ENCODE results near the gene SSPN. TPM values are rescaled to one million over a fixed set of nuclear protein-coding genes. Genes with fewer than 3 reads are reported as not detected.

Gene SSPN
- total RNA-seq, 4 donors from 2014 or later: 31.5 to 76.7 (median 45.0) TPM

- Histone ChIP-seq H3K4me3 (no peak overlapping the region), H3K36me3 (no peaks in the 10 kb centered on the region), H3K9me3 (no peaks in the 10 kb centered on the region), H3K4me1 (no peaks in the 10 kb centered on the region), H3K27me3 (no peaks in the 10 kb centered on the region), H3K27ac (no peak overlapping the region)
- intact Hi-C loops (cut with DNase I; ENCODE audit: low total_unique reads): no loop called here
- no peak for TF ChIP-seq POLR2A (IDR thresholded peaks at IDR 0.05)
- no peak for TF ChIP-seq CTCF (IDR thresholded peaks at IDR 0.05)
- DNase-seq: no peak
These were observed 85.9 kb downstream of the SSPN start for GRCh38 chr12:26281320-26281719.

- Histone ChIP-seq H3K27me3 (no peaks in the 10 kb centered on the region), H3K36me3 (no peaks in the 10 kb centered on the region), H3K4me1 (no peaks in the 10 kb centered on the region), H3K27ac (no peak overlapping the region), H3K4me3 (no peak overlapping the region), H3K9me3 (no peaks in the 10 kb centered on the region)
- no peak for TF ChIP-seq POLR2A (IDR thresholded peaks at IDR 0.05)
- intact Hi-C loops (cut with DNase I; ENCODE audit: low total_unique reads): no loop called here
- DNase-seq: no peak
These were observed 87.1 kb downstream of the SSPN start for GRCh38 chr12:26282339-26282940.

- no peak overlapping the region for H3K27ac ChIP-seq
- no peak overlapping the region for H3K4me3 ChIP-seq
- intact Hi-C loops (cut with DNase I; ENCODE audit: low total_unique reads): no loop called here
- H3K36me3 ChIP-seq: no peaks in the 10 kb centered on the region
- no peak for TF ChIP-seq CTCF (IDR thresholded peaks at IDR 0.05)
- TF ChIP-seq POLR2A (IDR thresholded peaks at IDR 0.05): no peak
- H3K4me1 ChIP-seq: no peaks in the 10 kb centered on the region
- no peaks in the 10 kb centered on the region for H3K27me3 ChIP-seq
- DNase-seq: no peak
- no peaks in the 10 kb centered on the region for H3K9me3 ChIP-seq
These were observed 87.7 kb downstream of the SSPN start for GRCh38 chr12:26283046-26283445.

- Histone ChIP-seq H3K36me3 (no peaks in the 10 kb centered on the region), H3K4me3 (no peak overlapping the region), H3K27me3 (no peaks in the 10 kb centered on the region), H3K9me3 (no peaks in the 10 kb centered on the region), H3K4me1 (no peaks in the 10 kb centered on the region), H3K27ac (no peak overlapping the region)
- DNase-seq: no peak
- intact Hi-C loops (cut with DNase I; ENCODE audit: low total_unique reads): no loop called here
- no peak for TF ChIP-seq POLR2A (IDR thresholded peaks at IDR 0.05)
- no peak for TF ChIP-seq CTCF (IDR thresholded peaks at IDR 0.05)
These were observed 88.2 kb downstream of the SSPN start for GRCh38 chr12:26283617-26284016.

- Histone ChIP-seq H3K27ac (no peak overlapping the region), H3K4me3 (no peak overlapping the region), H3K27me3 (no peaks in the 10 kb centered on the region), H3K4me1 (no peaks in the 10 kb centered on the region), H3K9me3 (no peaks in the 10 kb centered on the region), H3K36me3 (no peaks in the 10 kb centered on the region)
- no peak for DNase-seq
- no peak for TF ChIP-seq POLR2A (IDR thresholded peaks at IDR 0.05)
- no peak for TF ChIP-seq CTCF (IDR thresholded peaks at IDR 0.05)
- intact Hi-C loops (cut with DNase I; ENCODE audit: low total_unique reads): no loop called here
These were observed 90.0 kb downstream of the SSPN start for GRCh38 chr12:26285401-26285800.

- intact Hi-C loops (cut with DNase I; ENCODE audit: low total_unique reads): no loop called here
- no peaks in the 10 kb centered on the region for H3K9me3 ChIP-seq
- H3K27me3 ChIP-seq: no peaks in the 10 kb centered on the region
- H3K27ac ChIP-seq: no peak overlapping the region
- H3K4me3 ChIP-seq: no peak overlapping the region
- TF ChIP-seq POLR2A (IDR thresholded peaks at IDR 0.05): no peak
- no peak for TF ChIP-seq CTCF (IDR thresholded peaks at IDR 0.05)
- H3K36me3 ChIP-seq: no peaks in the 10 kb centered on the region
- peak; percentile 50 to 51 for DNase-seq
- H3K4me1 ChIP-seq: no peaks in the 10 kb centered on the region
These were observed 90.8 kb downstream of the SSPN start for GRCh38 chr12:26286186-26286585.
